Activated naive CD4-positive, alpha-beta T cell treated with anti-CD3 and anti-CD28 coated beads for 36 hours (primary cell): ENCODE results near the gene TMEM243. TPM values are rescaled to one million over a fixed set of nuclear protein-coding genes. Genes with fewer than 3 reads are reported as not detected.

Experiments
- CTCF ChIA-PET: fragments of 350-600 bp; sonication (Branson Sonifier 250); formaldehyde crosslinking; loops from one replicate; lab custom pipeline; 2021; ENCODE audit warnings: antibody characterized with exemption; lab: Charles Lee
- DNase-seq: peaks from one replicate; pipeline ENCODE4 v3.0.0-alpha.2; 2020
- H3K27ac Mint-ChIP-seq: one replicate; pipeline ENCODE4 v1.8.0; 2021; ENCODE audit warnings: mild to moderate bottlenecking, mixed read lengths
- H3K27me3 Mint-ChIP-seq: one replicate; pipeline ENCODE4 v1.8.0; 2021; ENCODE audit warnings: low read depth, mixed read lengths
- H3K36me3 Mint-ChIP-seq: one replicate; pipeline ENCODE4 v1.8.0; 2021; ENCODE audit warnings: low read depth, mixed read lengths
- H3K4me1 Mint-ChIP-seq: one replicate; pipeline ENCODE4 v1.8.0; 2021; ENCODE audit warnings: low read depth, mixed read lengths
- H3K4me3 Mint-ChIP-seq: one replicate; pipeline ENCODE4 v1.8.0; 2021; ENCODE audit warnings: mild to moderate bottlenecking, moderate library complexity, mixed read lengths
- H3K9me3 Mint-ChIP-seq: one replicate; pipeline ENCODE4 v1.8.0; 2021; ENCODE audit warnings: mixed read lengths
- intact Hi-C: fragments of 100-400 bp; cut with micrococcal nuclease; formaldehyde crosslinking; loops from one replicate; pipeline ENCODE4 v1.15.1; 2023
- total RNA-seq, 2 experiments: library from RNA; stranded (reverse); gene quantifications; one replicate each; pipeline ENCODE4 v1.2.3, GENCODE V29; 2021

TMEM243 gene
- total RNA-seq, 2 experiments from 2014 or later = 50.4 to 53.1 TPM

- H3K9me3 Mint-ChIP-seq = no peaks in the 10 kb centered on the region
- H3K4me3 Mint-ChIP-seq = peak overlapping the region; percentile 98
These were observed 1.2 kb upstream of the TMEM243 start for GRCh38 chr7:87220734-87221215.

GRCh38 chr7:87220026-87220733 is 648 bp upstream of the TMEM243 start:
- intact Hi-C loops = loop anchor here (1.0 kb wide), 2 partner anchors 125 to 161 kb away; partner anchors contain the start of genes CROT and ELAPOR2
- Mint-ChIP-seq H3K9me3 (no peaks in the 10 kb centered on the region), H3K4me3 (peak overlapping the region; percentile 98), H3K27ac (peak overlapping the region; percentile 97), H3K36me3 (peaks cover 26% of the 10 kb centered on the region), H3K27me3 (peaks cover 6% of the 10 kb centered on the region), H3K4me1 (peaks cover 23% of the 10 kb centered on the region)
- CTCF ChIA-PET = interaction anchor here (0.7 to 2.0 kb wide), 6 partner anchors 16 to 196 kb away, joined by 3 to 6 read pairs (median 3); no protein-coding TSS in a partner anchor
- DNase-seq = peak; percentile 85

More at GRCh38 chr7:87220734-87221215, 1.2 kb upstream of the TMEM243 start:
- no peak for DNase-seq
- Mint-ChIP-seq H3K4me1 (peaks cover 20% of the 10 kb centered on the region), H3K36me3 (peaks cover 23% of the 10 kb centered on the region), H3K27me3 (peaks cover 6% of the 10 kb centered on the region), H3K27ac (no peak overlapping the region)
- CTCF ChIA-PET = interaction anchor here (0.7 to 2.0 kb wide), 5 partner anchors 16 to 195 kb away, joined by 3 to 6 read pairs (median 3); no protein-coding TSS in a partner anchor
- intact Hi-C loops = loop anchor here (1.0 kb wide), 2 partner anchors 125 to 161 kb away; partner anchors contain the start of genes CROT and ELAPOR2

GRCh38 chr7:87218796-87219544 is 562 bp downstream of the TMEM243 start:
- Mint-ChIP-seq H3K27me3 (peaks cover 6% of the 10 kb centered on the region), H3K27ac (peak overlapping the region; percentile 97), H3K4me3 (peak overlapping the region; percentile 98), H3K36me3 (peaks cover 32% of the 10 kb centered on the region), H3K4me1 (peaks cover 34% of the 10 kb centered on the region), H3K9me3 (no peaks in the 10 kb centered on the region)
- CTCF ChIA-PET = interaction anchor here (0.6 to 1.5 kb wide), 5 partner anchors 17 to 157 kb away, joined by 3 read pairs; no protein-coding TSS in a partner anchor
- DNase-seq = peak; percentile 47
- intact Hi-C loops = loop anchor here (1.0 to 5.0 kb wide), 5 partner anchors 67 to 998 kb away; partner anchors contain the start of genes ADAM22, DBF4, DMTF1 and RUNDC3B

GRCh38 chr7:87217983-87218653 is 1.4 kb downstream of the TMEM243 start:
- peaks cover 37% of the 10 kb centered on the region for H3K36me3 Mint-ChIP-seq
- peaks cover 6% of the 10 kb centered on the region for H3K27me3 Mint-ChIP-seq
- H3K27ac Mint-ChIP-seq = peak overlapping the region; percentile 97
- CTCF ChIA-PET = interaction anchor here (0.6 to 1.5 kb wide), 7 partner anchors 16 to 157 kb away, joined by 3 to 5 read pairs (median 3); partner anchors contain the start of gene DMTF1
- peaks cover 43% of the 10 kb centered on the region for H3K4me1 Mint-ChIP-seq
- no peaks in the 10 kb centered on the region for H3K9me3 Mint-ChIP-seq
- H3K4me3 Mint-ChIP-seq = peak overlapping the region; percentile 98
- intact Hi-C loops = loop anchor here (1.0 to 5.0 kb wide), 6 partner anchors 19 to 999 kb away; partner anchors contain the start of genes ADAM22, DBF4, RUNDC3B and SLC25A40
- no peak for DNase-seq

GRCh38 chr7:87216701-87217508 is 2.6 kb downstream of the TMEM243 start:
- CTCF ChIA-PET = interaction anchor here (0.6 to 1.5 kb wide), 7 partner anchors 15 to 220 kb away, joined by 3 to 5 read pairs (median 3); partner anchors contain the start of gene DMTF1

GRCh38 chr7:87215046-87215445 is 4.5 kb downstream of the TMEM243 start:
- no peak overlapping the region for H3K4me3 Mint-ChIP-seq
- H3K27me3 Mint-ChIP-seq = no peaks in the 10 kb centered on the region
- no peak overlapping the region for H3K27ac Mint-ChIP-seq
- DNase-seq = no peak
- intact Hi-C loops = loop anchor here (5.0 kb wide), 3 partner anchors 412 to 1002 kb away; partner anchors contain the start of genes ADAM22 and RUNDC3B
- H3K36me3 Mint-ChIP-seq = peaks cover 50% of the 10 kb centered on the region
- no peaks in the 10 kb centered on the region for H3K9me3 Mint-ChIP-seq
- peaks cover 67% of the 10 kb centered on the region for H3K4me1 Mint-ChIP-seq
- CTCF ChIA-PET = no interaction called here

More at GRCh38 chr7:87216701-87217508, 2.6 kb downstream of the TMEM243 start:
- peaks cover 42% of the 10 kb centered on the region for H3K36me3 Mint-ChIP-seq
- no peaks in the 10 kb centered on the region for H3K9me3 Mint-ChIP-seq
- H3K27ac Mint-ChIP-seq = peak overlapping the region; percentile 97
- intact Hi-C loops = loop anchor here (1.0 to 5.0 kb wide), 8 partner anchors 13 to 1000 kb away; partner anchors contain the start of genes ADAM22 and RUNDC3B
- H3K4me1 Mint-ChIP-seq = peaks cover 55% of the 10 kb centered on the region
- peak; percentile 76 for DNase-seq
- H3K27me3 Mint-ChIP-seq = peaks cover 6% of the 10 kb centered on the region
- H3K4me3 Mint-ChIP-seq = peak overlapping the region; percentile 98

GRCh38 chr7:87213811-87214210 is 5.7 kb downstream of the TMEM243 start:
- intact Hi-C loops = no loop called here
- Mint-ChIP-seq H3K4me1 (peaks cover 77% of the 10 kb centered on the region), H3K27ac (peak overlapping the region; percentile 86), H3K36me3 (peaks cover 51% of the 10 kb centered on the region), H3K27me3 (no peaks in the 10 kb centered on the region), H3K9me3 (no peaks in the 10 kb centered on the region), H3K4me3 (peak overlapping the region; percentile 17)
- DNase-seq = no peak
- CTCF ChIA-PET = no interaction called here

- no peaks in the 10 kb centered on the region for H3K27me3 Mint-ChIP-seq
- peaks cover 3% of the 10 kb centered on the region for H3K9me3 Mint-ChIP-seq
- DNase-seq = no peak
- CTCF ChIA-PET = interaction anchor here (0.8 to 1.6 kb wide), 3 partner anchors 10 to 23 kb away, joined by 4 to 9 read pairs (median 4); no protein-coding TSS in a partner anchor
- H3K4me3 Mint-ChIP-seq = peak overlapping the region; percentile 52
- H3K27ac Mint-ChIP-seq = peak overlapping the region; percentile 86
- peaks cover 83% of the 10 kb centered on the region for H3K4me1 Mint-ChIP-seq
- peaks cover 52% of the 10 kb centered on the region for H3K36me3 Mint-ChIP-seq
- intact Hi-C loops = no loop called here
These were observed 6.3 kb downstream of the TMEM243 start for GRCh38 chr7:87213252-87213651.

GRCh38 chr7:87212498-87212897 is 7.0 kb downstream of the TMEM243 start:
- H3K4me3 Mint-ChIP-seq = peak overlapping the region; percentile 52
- peaks cover 54% of the 10 kb centered on the region for H3K36me3 Mint-ChIP-seq
- peaks cover 5% of the 10 kb centered on the region for H3K9me3 Mint-ChIP-seq
- H3K4me1 Mint-ChIP-seq = peaks cover 88% of the 10 kb centered on the region
- intact Hi-C loops = no loop called here
- H3K27me3 Mint-ChIP-seq = no peaks in the 10 kb centered on the region
- H3K27ac Mint-ChIP-seq = peak overlapping the region; percentile 86
- CTCF ChIA-PET = interaction anchor here (0.8 to 1.6 kb wide), 3 partner anchors 9 to 24 kb away, joined by 4 to 9 read pairs (median 4); no protein-coding TSS in a partner anchor
- no peak for DNase-seq

- CTCF ChIA-PET = no interaction called here
- intact Hi-C loops = no loop called here
- peaks cover 16% of the 10 kb centered on the region for H3K9me3 Mint-ChIP-seq
- H3K4me3 Mint-ChIP-seq = no peak overlapping the region
- no peaks in the 10 kb centered on the region for H3K27me3 Mint-ChIP-seq
- DNase-seq = no peak
- peaks cover 65% of the 10 kb centered on the region for H3K36me3 Mint-ChIP-seq
- peak overlapping the region; percentile 39 for H3K27ac Mint-ChIP-seq
- H3K4me1 Mint-ChIP-seq = peaks cover 84% of the 10 kb centered on the region
These were observed 9.0 kb downstream of the TMEM243 start for GRCh38 chr7:87210506-87210905.
